Mesendoderm (in vitro differentiated cells): ENCODE measurements around the gene CBX2.
"Not testable (repeated sequence)": the region's sequence is repeated elsewhere in the genome, so short reads cannot be mapped to it uniquely, and the experiment has no call there.

Experiments
- DNase-seq: peaks from one replicate; pipeline ENCODE4 v3.0.0; 2013
- H2AK5ac ChIP-seq: 2 replicates; pipeline ENCODE4 v1.6.1; 2013; ENCODE audit warnings: low read length, inconsistent platforms
- H2BK120ac ChIP-seq: 2 replicates; pipeline ENCODE4 v1.6.1; 2013; ENCODE audit warnings: low read depth, mild to moderate bottlenecking, low read length, moderate library complexity, mixed read lengths
- H2BK15ac ChIP-seq: replicated peaks from 2 replicates; pipeline ENCODE4 v1.6.1; 2013; ENCODE audit warnings: low read depth, mild to moderate bottlenecking, moderate library complexity
- H2BK5ac ChIP-seq: 2 replicates; pipeline ENCODE4 v1.6.1; 2013; ENCODE audit warnings: low read length, inconsistent platforms
- H3K18ac ChIP-seq: 2 replicates; pipeline ENCODE4 v1.6.1; 2013; ENCODE audit warnings: mild to moderate bottlenecking, low read length, mixed read lengths
- H3K23ac ChIP-seq: one replicate; pipeline ENCODE4 v1.6.1; 2013; ENCODE audit warnings: low read length
- H3K27ac ChIP-seq: 2 replicates; pipeline ENCODE4 v1.5.1; 2013; ENCODE audit warnings: low read depth, mild to moderate bottlenecking, inconsistent platforms, low read length, moderate library complexity
- H3K27me3 ChIP-seq: 2 replicates; pipeline ENCODE4 v1.6.1; 2013; ENCODE audit warnings: low read length, control low read depth, mild to moderate bottlenecking, inconsistent platforms; ENCODE audit not compliant: insufficient read depth, poor library complexity
- H3K36me3 ChIP-seq: 2 replicates; pipeline ENCODE4 v1.6.1; 2013; ENCODE audit warnings: low read length, inconsistent platforms; ENCODE audit not compliant: control insufficient read depth, insufficient read depth
- H3K4ac ChIP-seq: one replicate; pipeline ENCODE4 v1.6.1; 2013; ENCODE audit warnings: low read depth, mild to moderate bottlenecking, low read length, moderate library complexity
- H3K4me1 ChIP-seq: 2 replicates; pipeline ENCODE4 v1.6.1; 2013; ENCODE audit warnings: low read depth, low read length, inconsistent platforms; ENCODE audit not compliant: control insufficient read depth
- H3K4me2 ChIP-seq: 2 replicates; pipeline ENCODE4 v1.6.1; 2013; ENCODE audit warnings: low read length
- H3K4me3 ChIP-seq: 2 replicates; pipeline ENCODE4 v1.5.1; 2013; ENCODE audit warnings: mild to moderate bottlenecking, low read length
- H3K56ac ChIP-seq: one replicate; pipeline ENCODE4 v1.6.1; 2013; ENCODE audit warnings: low read length
- H3K79me1 ChIP-seq: 2 replicates; pipeline ENCODE4 v1.6.1; 2013; ENCODE audit warnings: low read length, inconsistent platforms
- H3K79me2 ChIP-seq: 2 replicates; pipeline ENCODE4 v1.6.1; 2013; ENCODE audit warnings: mild to moderate bottlenecking, low read length; ENCODE audit not compliant: control insufficient read depth, insufficient read depth
- H3K9ac ChIP-seq: 2 replicates; pipeline ENCODE4 v1.6.1; 2013; ENCODE audit warnings: low read length, inconsistent platforms
- H4K5ac ChIP-seq: one replicate; pipeline ENCODE4 v1.6.1; 2013; ENCODE audit warnings: low read length
- H4K8ac ChIP-seq: one replicate; pipeline ENCODE4 v1.6.1; 2013; ENCODE audit warnings: low read depth, mild to moderate bottlenecking, control low read depth, low read length, moderate library complexity
- WGBS: extraction: QIAGEN DNeasy Blood & Tissue Kit; methylation state at CpG from one replicate; pipeline ENCODE4 v1.1.7; 2013; ENCODE audit warnings: low lambda C conversion rate, missing lambda C conversion rate; ENCODE audit not compliant: insufficient coverage; ENCODE audit errors: extremely low coverage; 5-methylcytosine and 5-hydroxymethylcytosine counted together

CBX2 gene

DNA sequence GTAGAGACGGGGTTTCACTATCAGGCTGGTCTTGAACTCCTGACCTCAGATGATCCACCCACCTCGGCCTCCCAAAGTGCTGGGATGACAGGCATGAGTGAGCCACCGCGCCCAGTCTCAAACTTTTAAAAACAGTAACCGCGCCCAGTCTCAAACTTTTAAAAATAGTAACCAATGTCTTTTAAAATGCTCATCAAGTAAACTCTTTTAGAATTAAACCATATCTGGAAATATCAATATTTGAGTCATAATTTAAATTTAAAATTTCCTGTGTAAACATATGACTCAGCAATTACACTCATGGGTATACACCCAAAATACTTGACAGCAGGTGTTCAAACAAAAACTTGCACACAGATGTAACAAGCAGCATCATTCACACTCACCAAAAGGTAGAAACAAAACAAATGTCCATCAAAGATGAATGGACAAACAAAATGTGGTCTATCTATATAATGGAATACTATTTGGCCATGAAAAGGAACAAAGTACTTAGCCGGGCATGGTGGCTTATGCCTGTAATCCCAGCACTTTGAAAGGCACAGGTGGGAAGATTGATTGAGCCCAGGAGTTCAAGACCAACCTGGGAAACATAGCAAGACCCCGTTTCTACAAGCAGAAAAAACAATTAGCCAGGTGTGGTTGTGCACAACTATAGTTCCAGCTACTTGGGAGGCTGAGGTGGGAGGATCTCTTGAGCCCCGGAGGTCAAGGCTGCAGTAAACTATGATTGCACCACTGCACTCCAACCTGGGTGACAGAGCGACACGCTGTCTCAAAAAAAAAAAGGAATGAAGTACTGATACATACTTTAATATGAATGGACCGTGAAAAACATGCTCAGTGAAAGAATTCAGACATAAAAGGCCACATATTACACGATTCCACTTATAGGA, 27.1 kb upstream of the CBX2 start:
- Histone ChIP-seq H2BK15ac (no peak overlapping the region), H3K4ac (no peak overlapping the region), H3K18ac (no peak overlapping the region), H3K4me2 (no peak overlapping the region), H3K27ac (no peak overlapping the region), H3K4me1 (no peaks in the 10 kb centered on the region), H3K4me3 (no peak overlapping the region), H3K36me3 (no peaks in the 10 kb centered on the region), H4K8ac (no peak overlapping the region), H3K23ac (no peak overlapping the region), H3K56ac (no peak overlapping the region), H3K79me2 (no peaks in the 10 kb centered on the region), H2AK5ac (no peak overlapping the region), H2BK5ac (no peak overlapping the region), H3K27me3 (peaks cover 29% of the 10 kb centered on the region), H4K5ac (no peak overlapping the region), H3K9ac (no peak overlapping the region), H2BK120ac (no peak overlapping the region), H3K79me1 (no peaks in the 10 kb centered on the region)
- no peak for DNase-seq
- no CpG with 5 or more reads among the region's 13 CpGs for WGBS

DNA sequence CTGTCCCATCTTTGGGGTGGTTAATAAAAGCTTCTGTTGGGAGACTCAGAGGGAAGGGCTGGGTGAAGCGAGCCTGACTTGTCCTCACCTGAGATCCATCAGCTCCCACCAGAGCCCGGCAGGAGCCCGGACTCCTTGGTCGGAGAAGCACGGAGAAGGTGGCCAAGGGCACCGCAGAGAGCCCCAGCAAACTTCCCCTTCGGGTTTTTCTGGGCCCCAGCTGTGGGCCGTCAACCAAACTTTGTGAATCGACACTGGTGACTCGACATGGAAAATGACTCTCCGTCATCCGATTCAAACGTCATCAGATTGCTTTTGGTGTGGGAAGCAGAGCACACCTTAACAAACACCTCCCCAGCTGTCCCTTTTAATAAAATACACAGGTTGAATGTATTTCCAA, 25.8 kb upstream of the CBX2 start:
- H2AK5ac ChIP-seq, result no peak overlapping the region
- H3K4me3 ChIP-seq, result no peak overlapping the region
- no peak overlapping the region for H2BK5ac ChIP-seq
- H3K27me3 ChIP-seq, result peaks cover 24% of the 10 kb centered on the region
- H3K79me2 ChIP-seq, result no peaks in the 10 kb centered on the region
- no peak overlapping the region for H2BK120ac ChIP-seq
- H3K9ac ChIP-seq, result no peak overlapping the region
- H3K4me2 ChIP-seq, result no peak overlapping the region
- H3K4me1 ChIP-seq, result no peaks in the 10 kb centered on the region
- H4K5ac ChIP-seq, result no peak overlapping the region
- H4K8ac ChIP-seq, result no peak overlapping the region
- H2BK15ac ChIP-seq, result no peak overlapping the region
- H3K27ac ChIP-seq, result no peak overlapping the region
- WGBS, result no CpG with 5 or more reads among the region's 13 CpGs
- H3K18ac ChIP-seq, result no peak overlapping the region
- H3K23ac ChIP-seq, result no peak overlapping the region
- H3K4ac ChIP-seq, result no peak overlapping the region
- H3K79me1 ChIP-seq, result no peaks in the 10 kb centered on the region
- no peaks in the 10 kb centered on the region for H3K36me3 ChIP-seq
- H3K56ac ChIP-seq, result no peak overlapping the region
- DNase-seq, result no peak

DNA sequence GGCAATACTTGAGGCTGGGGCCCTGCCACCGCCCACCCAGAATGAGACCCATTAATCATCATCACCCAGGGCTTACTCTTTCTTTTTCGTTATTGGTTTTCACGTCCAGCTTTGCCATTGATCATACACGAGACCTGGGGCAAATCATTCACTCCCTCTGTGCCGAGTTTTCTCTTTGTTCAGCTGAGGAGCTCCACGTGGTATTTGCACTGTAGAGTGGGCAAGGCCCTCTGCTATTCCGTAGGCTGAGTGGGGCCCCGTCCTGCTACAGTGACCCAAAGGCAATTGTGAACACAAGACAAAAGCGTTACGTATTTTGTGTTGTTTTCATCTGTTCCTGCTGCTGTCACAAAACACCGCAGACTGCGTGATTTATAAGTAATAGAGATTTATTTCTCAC, 23.6 kb upstream of the CBX2 start:
- Histone ChIP-seq H3K27me3 (peaks cover 7% of the 10 kb centered on the region), H3K36me3 (no peaks in the 10 kb centered on the region), H3K18ac (no peak overlapping the region), H2BK120ac (no peak overlapping the region), H3K56ac (no peak overlapping the region), H3K9ac (no peak overlapping the region), H3K79me1 (no peaks in the 10 kb centered on the region), H3K4me2 (no peak overlapping the region), H3K4ac (no peak overlapping the region), H2AK5ac (no peak overlapping the region), H3K23ac (no peak overlapping the region), H2BK5ac (no peak overlapping the region), H4K8ac (no peak overlapping the region), H2BK15ac (no peak overlapping the region), H3K27ac (no peak overlapping the region), H3K4me3 (no peak overlapping the region), H4K5ac (no peak overlapping the region), H3K79me2 (no peaks in the 10 kb centered on the region), H3K4me1 (no peaks in the 10 kb centered on the region)
- DNase-seq, result no peak
- WGBS, result no CpG with 5 or more reads among the region's 12 CpGs

DNA sequence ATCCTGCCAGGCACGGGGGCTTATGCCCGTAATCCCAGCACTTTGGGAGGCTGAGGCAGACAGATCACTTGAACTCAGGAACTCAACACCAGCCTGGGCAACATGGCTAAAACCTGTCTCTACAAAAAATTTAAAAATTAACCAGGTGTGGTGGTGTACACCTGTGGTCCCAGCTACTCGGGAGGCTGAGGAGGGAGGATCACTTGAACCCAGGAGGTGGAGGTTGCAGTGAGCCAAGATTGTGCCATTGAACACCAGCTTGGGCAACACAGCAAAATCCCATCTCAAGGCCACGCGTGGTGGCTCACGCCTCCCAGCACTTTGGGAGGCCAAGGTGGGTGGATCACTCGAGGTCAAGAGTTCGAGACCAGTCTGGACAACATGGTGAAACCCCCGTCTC, 23.0 kb upstream of the CBX2 start:
- not testable (repeated sequence) for H4K8ac ChIP-seq, H3K4me2 ChIP-seq, H3K27me3 ChIP-seq, H3K23ac ChIP-seq, H3K27ac ChIP-seq, H3K79me2 ChIP-seq, H2BK120ac ChIP-seq, H2AK5ac ChIP-seq, H3K79me1 ChIP-seq, H3K18ac ChIP-seq, H2BK15ac ChIP-seq, H2BK5ac ChIP-seq, H3K4ac ChIP-seq, H3K56ac ChIP-seq, H3K36me3 ChIP-seq, H3K9ac ChIP-seq, H3K4me1 ChIP-seq, DNase-seq, H4K5ac ChIP-seq, H3K4me3 ChIP-seq
- no CpG with 5 or more reads among the region's 9 CpGs for WGBS

DNA sequence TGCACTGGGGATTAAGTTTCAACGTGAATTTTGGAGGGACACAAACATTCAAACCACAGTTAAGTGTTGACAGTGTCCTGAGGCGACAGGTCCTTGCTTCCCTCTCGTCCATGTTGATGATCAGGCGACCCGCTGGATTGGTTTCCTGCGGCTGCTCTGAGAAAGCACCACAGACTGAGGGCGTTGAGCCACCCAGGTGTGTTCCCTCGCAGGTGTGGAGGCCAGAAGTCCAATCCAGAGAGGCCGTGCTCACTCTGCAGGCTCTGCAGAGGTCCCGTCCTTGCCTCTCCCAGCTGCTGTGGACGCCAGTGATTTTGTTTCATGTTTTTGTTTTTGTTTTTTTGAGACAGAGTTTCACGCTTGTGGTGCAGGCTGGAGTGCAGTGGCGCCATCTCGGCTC, 22.4 kb upstream of the CBX2 start:
- no peak overlapping the region for H2BK120ac ChIP-seq
- no peaks in the 10 kb centered on the region for H3K36me3 ChIP-seq
- no peak overlapping the region for H3K18ac ChIP-seq
- no peak overlapping the region for H2BK15ac ChIP-seq
- H3K27ac ChIP-seq, result no peak overlapping the region
- H3K4me2 ChIP-seq, result no peak overlapping the region
- no peaks in the 10 kb centered on the region for H3K27me3 ChIP-seq
- no peak overlapping the region for H2BK5ac ChIP-seq
- no CpG with 5 or more reads among the region's 14 CpGs for WGBS
- no peak overlapping the region for H4K8ac ChIP-seq
- no peak overlapping the region for H3K23ac ChIP-seq
- H3K4ac ChIP-seq, result no peak overlapping the region
- H3K9ac ChIP-seq, result no peak overlapping the region
- no peak for DNase-seq
- no peak overlapping the region for H3K4me3 ChIP-seq
- no peaks in the 10 kb centered on the region for H3K79me2 ChIP-seq
- H3K56ac ChIP-seq, result no peak overlapping the region
- no peaks in the 10 kb centered on the region for H3K4me1 ChIP-seq
- no peak overlapping the region for H4K5ac ChIP-seq
- H3K79me1 ChIP-seq, result no peaks in the 10 kb centered on the region
- no peak overlapping the region for H2AK5ac ChIP-seq
